NCI-H460 (cell line): Measurements from ENCODE around the gene COL2A1. TPM values are rescaled to one million over a fixed set of nuclear protein-coding genes. Genes with fewer than 3 reads are reported as not detected.
A peak's percentile ranks its signal among the peaks of the same experiment; 100 is the strongest.

Experiments
- DNase-seq: peaks from one replicate; pipeline ENCODE4 v3.0.0-alpha.2; 2016; ENCODE audit warnings: low read depth; ENCODE audit errors: extremely low read depth
- total RNA-seq: library from RNA; depleted of rRNA; stranded (reverse); fragments of >200 nt; shearing (Covaris generic); gene quantifications from 2 replicates; pipeline ENCODE4 v1.2.3, GENCODE V29; 2014

The COL2A1 gene
- total RNA-seq, 1 experiment from 2014 or later = 4.0 TPM

DNA sequence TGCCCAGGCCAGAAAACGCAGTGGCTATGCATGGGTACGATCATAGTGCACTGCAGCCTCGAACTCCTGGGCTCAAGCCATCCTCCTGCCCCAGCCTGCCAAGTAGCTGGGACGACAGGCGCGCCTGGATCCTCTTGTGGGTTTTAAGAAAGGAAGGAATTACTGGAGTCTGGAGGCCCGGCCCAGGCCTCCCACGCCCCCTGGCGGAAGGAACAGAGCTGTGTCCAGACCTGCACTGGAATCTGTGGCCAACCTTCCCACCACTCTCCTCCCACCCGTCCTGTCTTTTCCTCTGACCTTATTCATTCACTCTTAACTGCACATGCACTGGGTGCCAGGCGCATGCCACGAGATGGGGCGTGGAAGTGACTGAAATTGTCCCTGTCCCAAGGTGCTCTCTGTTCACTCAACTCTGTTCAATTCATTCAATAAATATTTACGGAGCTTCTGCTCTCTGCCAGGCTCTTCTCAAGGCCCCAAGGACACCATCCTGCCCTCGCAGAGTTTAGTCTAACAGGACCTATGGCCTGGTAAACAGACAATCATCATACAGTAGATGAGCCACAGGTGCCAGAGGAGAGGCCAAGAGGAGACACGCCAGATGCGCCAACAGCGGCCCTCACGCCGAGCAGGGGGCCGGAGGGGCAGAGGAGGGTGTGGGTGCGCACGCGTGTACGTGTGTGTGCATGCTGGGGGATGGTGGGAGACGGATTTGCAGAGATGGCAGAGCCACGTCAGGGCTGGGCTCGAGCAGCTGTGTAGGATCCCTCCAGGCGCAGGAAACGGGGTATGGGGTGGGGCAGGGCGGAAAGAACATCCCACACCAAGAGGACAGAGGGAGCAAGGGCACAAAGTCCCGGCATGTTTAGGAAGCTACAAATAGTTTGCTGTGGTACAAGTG is 54.6 kb downstream of the COL2A1 start:
- DNase-seq = peak; percentile 69

DNA sequence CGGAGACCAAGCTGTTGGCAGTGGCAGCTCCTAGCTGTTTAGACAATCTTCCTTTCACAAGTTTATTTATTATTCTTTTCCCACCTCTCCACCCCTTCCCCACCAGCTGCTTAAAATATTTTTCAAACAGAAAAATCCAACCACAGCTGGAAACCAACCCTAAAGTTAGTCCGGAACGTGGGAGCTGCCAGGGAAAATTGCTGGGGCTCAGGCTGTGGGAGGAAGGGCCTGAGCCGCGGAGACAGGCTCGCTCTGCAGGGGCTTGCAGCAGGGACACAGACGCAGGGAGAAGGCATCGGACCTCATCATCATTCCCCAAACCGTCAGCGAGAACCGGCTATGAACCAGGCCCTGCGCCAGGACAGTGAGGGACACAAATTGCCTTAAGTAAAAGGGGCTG is 56.9 kb downstream of the COL2A1 start:
- DNase-seq = no peak

DNA sequence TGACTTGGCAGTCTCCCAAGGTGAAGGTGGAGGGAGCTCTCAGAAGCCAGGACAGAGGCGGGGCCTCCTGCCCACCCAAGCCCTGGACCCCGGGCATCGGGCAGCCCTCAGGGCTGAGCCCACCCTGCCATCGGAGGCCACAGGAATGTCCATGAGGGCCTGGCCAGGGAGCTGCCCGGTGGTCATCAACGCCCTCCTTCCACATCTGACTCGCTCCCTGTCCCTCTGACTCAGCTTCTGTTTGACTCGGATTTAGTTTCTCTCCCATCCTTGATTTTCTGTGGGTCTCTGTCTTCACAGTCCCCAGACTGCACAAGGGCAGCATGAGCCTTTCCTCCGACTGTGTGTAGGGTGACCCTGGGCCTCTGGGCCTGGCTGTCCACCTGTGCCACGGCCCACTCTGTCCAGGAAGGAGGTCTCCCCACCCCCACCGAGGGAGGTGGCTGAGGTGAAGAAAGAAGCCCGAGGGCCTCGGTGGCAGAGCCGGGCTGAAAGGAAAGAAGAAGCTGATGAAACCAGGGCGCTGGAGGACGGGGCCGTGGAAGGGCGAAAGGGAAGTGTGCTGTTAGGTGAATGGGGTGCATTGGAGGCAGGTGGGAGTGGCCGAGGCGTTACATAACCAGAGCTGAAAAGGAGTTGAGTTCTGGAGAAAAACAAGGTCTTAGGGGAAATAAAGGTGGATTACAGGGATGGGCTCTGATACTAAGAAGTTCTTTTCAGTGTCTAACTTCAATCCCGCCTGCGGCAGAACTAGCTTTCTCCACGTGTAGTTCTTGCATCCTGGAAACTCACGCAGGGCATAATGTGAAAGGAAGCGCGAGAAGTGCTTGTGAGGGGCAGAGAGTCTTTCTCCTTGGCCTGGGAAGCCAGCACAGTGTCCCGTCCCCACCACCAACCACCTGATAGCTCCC is 57.6 kb downstream of the COL2A1 start:
- no peak for DNase-seq

DNA sequence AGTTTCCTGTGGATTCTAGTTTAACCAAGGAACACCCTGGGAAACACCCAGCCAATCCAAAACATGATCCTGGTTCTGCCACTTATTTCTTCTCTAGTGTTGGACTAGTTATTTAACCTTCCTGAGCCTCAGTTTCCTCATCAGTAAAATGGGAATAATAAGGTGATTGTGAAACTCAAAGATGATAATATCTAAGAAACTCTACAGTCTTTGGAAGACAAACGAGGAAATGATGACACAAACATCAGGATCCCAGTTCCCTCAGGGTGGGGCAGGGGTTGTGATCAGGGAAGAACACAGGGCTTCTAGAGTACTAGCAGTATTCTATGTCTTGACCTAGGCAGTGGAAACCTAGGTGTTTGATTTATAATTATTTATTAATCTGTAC is 58.9 kb downstream of the COL2A1 start:
- no peak for DNase-seq

DNA sequence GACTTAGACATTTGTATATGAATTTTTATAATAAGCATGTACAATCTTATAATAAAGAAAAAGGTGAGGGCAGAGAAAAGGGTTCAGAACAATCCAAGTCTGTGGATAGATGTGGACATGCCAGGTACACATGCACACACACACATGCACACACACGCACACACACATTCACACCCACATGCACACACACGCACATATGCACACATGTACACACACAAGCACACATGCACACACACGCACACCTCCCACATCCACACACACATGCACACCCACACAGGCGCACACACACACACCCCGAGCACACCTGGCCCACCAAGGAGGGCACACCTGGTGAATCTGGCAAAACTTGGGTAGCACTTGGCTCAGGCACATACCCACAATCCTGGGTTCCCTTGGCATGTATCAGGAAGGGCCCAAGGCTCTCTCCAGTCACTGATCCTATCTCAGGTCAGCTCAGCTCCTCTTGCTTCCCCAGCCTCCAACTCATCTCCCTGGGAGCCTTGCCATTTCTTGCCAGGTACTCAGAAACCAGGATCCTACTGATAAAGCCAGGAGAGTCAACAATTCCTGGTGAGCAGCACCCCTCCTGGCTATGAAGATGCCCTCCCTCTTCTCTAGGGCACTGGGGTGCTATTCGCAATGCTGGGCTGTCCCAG is 59.5 kb downstream of the COL2A1 start:
- DNase-seq = no peak

DNA sequence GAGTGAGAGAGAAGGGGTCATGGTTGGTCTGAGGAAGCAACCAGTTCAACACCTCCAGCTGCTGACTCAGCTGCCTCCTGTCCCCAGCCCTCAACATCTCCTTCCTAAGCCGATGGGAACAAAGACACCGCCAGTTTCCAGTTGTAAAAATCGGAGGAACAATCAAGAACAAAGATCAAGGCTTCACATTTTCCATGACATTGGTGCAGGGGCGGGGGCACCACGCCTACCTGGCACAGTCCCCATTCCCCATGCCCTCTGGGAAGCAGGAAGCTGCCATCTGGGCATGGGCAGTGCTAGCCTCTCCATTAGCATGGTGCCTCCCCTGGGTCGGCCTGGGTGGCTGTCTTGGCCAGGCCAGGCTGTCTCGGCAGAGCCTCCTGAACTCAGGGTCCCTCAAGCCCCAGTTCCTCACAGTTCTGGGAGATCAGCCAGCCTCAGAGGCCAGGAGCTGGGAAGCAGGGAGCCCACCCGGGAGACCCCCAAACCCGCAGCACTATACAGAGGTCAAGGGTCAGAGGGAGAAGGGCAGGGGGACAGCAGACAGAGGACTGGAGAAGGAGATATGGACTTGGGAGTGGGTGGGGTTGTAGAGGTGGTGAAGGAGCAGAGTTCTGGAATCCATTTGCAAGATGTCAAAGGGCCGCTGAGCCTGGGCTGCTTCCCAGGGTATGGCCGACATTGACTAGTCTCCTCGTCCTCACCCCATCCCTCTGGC is 60.5 kb downstream of the COL2A1 start:
- DNase-seq = no peak

DNA sequence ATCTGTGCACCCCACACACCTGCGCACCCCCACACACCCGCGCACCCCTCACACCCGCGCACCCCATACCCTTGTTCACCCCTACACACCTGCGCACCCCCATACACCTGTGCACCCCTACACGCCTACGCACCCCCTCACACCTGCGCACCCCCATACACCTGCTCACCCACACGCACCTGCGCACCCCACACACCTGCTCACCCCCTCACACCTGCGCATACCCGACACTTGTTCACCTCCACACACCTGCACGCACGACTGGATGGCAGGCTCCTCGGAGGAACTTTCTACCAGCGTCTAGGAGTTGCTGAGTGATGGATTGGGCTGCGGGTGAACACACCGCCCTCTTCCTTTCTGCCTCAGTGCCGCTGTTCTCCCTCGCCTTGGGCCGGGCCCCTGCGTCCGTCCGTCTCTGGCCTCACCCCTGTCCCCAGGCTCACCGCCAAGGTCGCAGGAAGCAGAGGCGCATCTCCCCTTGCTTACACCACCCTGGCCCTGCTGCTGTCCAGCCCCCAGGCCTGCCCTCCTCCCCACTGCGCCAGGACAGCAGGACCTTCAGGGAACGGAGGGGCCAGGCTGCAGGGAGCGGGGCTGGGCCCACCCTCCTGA is 61.6 kb downstream of the COL2A1 start:
- DNase-seq = no peak

DNA sequence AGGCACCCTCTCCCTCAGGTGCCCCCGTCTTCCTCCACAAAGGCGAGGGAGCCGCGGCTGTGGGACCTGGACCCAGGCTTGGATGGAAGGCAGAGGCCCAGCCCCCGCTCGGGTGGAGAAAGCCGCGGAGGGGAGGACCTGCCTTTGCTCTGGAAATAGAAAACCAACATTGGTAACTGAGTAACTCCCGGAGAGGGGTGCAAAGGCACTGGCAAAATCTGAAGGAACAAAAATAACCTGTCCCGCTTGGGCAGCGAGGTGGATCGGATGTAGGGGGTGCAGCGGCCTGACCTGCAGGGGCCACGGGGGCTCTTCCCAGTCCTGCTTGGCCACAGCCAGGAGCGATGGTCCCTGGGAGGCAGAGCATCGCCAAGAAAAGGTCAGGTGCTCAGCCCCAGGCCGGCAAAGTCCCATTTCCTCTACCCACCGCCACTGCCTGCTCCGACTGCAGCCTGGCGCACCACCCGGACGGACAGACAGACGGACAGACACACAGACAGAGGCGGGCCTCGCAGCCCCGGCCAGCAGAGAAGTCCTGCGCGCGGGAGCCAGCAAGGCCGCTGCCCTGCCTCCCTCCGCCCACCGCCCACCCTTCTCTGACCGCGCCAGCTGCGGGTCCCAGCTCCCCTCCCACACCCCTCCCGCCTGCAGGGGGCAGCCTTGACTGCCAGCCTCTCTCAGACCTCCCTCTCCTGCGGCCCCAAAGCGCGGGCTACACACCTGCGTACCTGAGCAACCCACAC is 62.2 kb downstream of the COL2A1 start:
- DNase-seq = no peak

DNA sequence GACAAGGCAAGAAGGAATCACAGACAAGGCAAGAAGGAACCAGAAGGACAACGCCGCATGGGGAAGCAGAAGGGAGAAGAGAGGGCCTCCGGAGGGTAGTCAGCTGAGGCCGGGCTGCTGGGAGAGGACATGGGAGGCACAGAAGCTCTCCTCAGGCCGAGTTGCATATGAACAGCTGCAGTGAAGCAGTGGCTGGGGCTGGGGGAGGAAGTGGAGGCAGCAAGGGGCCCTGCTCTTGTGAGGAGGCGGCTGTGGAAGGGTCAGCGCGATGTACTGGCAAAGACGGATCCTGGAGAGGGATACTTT is 62.8 kb downstream of the COL2A1 start:
- no peak for DNase-seq

DNA sequence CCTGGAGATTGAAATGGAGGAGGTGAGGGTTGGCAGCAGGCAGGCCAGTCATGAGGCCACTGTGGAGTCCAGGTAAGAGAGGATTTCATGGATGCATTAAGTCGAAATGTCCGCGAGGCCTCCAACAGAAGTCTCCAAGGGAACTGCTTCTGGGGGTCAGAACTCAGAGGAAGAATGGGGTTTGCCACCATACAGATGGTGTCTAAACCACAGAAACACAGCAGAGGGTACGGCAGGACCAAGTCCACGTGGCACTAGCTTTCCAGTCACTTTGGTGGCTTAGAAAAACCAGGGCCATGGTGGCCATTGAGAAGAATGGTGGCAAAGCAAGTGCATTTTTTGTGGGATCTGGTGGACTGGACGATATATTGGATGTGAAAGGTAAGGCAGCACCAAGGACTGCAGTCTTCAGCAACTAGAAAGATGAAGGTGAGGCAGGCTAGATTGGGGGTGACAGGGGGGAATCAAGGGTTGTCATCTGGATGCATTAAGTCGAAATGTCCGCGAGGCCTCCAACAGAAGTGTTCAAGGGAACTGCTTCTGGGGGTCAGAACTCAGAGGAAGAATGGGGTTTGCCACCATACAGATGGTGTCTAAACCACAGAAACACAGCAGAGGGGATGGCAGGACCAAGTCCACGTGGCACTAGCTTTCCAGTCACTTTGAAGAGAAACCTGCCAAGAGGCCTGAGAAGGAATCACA is 63.4 kb downstream of the COL2A1 start:
- no peak for DNase-seq

DNA sequence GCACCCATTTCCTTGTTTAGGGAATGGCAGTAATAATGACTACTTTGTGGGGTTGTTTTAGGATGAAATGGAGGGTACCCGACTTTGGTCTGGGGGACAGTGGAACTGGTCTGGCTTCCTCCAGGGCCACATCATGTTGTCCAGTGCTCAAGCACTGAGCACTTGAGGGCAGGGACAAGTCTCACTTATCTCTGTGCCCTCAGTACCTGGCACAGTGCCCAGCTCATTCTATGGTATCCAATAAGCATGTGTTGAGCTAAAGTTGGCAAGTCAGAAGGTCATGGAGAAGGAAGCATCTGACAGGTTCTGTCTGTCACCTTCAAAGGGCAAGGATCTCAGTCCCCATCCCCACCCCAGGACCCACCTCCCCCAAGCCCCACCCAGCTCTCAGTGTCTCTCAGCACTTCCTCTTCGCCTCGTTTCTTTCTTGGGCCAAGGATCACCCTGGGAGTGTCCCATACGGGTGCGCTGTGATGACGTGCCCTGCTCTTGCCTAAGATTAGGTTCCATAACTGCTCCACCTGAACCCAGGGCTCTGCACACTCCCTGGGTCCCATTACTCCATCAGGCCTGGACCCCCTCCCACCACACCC is 65.2 kb downstream of the COL2A1 start:
- no peak for DNase-seq

DNA sequence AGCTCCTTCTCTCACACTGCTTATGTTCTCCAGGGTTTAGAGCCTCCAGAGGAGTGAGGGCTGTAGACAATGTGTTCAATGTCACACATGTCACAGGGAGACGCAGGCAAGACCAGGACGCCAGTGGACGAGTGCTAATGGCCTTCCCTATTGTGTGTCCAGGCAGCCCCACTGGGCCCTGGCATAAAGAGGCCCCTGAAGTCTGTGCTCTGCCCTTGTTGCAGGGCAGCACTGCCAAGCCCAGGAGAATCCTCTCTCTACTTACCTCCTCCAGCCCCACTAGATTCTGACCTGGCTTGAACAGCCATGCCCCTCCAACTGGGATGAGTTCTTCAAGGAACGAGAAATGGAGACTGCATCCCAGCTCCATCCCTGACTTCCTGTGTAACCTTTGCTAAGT is 65.7 kb downstream of the COL2A1 start:
- DNase-seq = no peak

DNA sequence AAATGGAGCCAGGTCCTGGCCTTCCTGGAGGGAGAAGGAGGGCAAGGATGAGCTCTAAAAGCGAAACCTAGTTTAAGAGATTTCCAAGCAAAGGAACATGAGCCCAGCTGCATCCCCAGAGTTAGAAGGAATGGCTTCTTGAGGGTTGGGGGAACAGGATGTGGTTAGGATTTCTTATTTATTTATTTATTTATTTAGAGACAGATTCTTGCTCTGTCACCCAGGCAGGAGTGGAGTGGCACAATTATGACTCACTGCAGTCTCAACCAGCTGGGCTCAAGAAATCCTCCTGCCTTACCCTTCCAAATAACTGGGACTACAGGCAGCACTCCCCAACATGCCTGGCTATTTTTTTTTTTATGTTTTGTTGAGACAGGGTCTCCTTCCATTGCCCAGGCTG is 66.2 kb downstream of the COL2A1 start:
- DNase-seq = peak; percentile 5

DNA sequence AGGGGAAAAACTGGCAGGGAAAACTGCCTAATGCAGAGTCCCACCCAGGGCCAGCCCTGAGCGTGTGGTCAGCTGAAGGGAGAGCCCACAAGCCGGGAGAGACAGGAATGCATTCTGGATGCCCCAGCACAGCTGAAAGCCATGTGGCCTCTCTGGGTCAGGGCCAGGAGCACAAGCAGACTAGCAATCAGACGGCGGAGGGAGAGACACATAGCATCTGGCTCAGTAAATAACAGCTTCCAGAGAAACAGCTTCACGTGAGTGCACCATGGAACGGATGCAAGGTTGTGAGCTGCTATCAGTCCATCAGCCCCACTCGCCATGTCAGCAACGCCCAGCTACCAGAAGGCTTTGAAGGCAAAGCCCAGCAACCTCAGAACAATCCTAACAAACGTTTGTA is 69.1 kb downstream of the COL2A1 start:
- DNase-seq = no peak

DNA sequence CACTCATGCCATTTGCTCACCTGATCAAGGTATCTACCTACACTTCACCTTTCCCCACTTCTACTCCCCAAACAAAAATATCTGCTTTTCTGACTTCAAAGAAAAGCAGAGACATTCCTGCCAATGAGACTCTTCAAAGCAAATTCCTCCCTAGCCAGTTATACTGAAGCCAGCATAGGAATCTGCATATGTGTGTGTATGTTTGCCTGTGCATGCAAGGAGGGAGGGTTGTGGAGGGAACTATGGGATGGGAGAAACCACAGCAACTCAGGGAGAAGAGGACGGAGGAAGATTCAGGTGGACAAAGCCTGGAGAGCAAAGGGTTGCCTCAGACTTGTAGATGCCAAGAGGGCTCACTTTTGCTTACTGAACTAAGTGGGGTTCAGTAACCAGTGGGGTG is 73.1 kb downstream of the COL2A1 start:
- DNase-seq = no peak

DNA sequence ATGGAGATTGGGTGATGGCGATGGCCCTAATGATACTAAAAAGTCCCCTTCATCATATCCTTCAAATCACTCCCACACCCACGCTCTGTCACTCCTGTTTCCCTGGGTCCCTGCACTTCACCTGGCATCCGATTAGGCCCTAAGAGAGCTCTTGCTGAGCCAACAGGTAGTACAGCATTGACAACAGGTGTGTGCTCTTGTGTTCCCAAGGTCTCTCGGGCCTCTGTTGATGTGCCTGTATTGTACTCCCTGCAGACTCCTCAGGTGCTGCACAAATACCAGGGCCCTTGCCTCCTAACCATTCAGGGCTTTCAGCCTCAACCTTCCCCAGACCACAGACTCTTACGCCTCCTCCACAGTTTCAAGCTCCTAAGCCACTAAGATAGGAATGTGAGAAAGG is 73.6 kb downstream of the COL2A1 start:
- no peak for DNase-seq

DNA sequence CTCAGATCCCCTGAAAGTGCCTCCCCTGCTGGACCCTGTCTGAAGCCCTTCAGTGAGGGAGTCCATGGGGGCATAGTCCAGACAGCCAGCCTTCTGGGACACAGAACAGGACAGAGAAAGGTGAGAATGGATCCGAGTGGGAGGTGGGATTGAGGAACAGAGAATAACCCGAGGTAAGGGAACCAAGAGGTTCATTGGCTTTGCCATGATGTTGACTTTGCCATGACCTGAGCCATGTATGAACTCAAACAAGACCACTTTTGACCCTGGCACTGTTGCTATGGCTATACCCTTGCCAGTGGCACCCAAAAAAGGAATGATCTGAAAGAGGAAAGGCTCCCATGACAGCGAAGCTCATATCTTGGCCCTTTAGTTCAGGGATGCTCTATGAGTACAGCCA is 76.9 kb downstream of the COL2A1 start:
- no peak for DNase-seq
